LNCaP clone FGC (cell line): Measurements from ENCODE around the gene SDF4.
"Not testable (repeated sequence)": the region's sequence is repeated elsewhere in the genome, so short reads cannot be mapped to it uniquely, and the experiment has no call there.

Source experiments
- DNase-seq: peaks from one replicate; pipeline ENCODE4 v3.0.0-alpha.2; 2011; ENCODE audit warnings: low read depth
- H3K4me3 ChIP-seq: 2 replicates; pipeline ENCODE4 v1.5.1; 2011; ENCODE audit warnings: mild to moderate bottlenecking, low read depth, low read length, control low read depth
- TF ChIP-seq, protein P1 (sequence below): IDR thresholded peaks from 2 replicates; pipeline ENCODE4 v1.5.1; 2012; ENCODE audit warnings: mild to moderate bottlenecking; ENCODE audit not compliant: control insufficient read depth, insufficient read depth; ENCODE audit errors: extremely low read depth

The SDF4 gene

GRCh38 chr1:1197188-1197500 lies 34.7 kb downstream of the SDF4 start:
- no peak for DNase-seq
- TF ChIP-seq, protein P1, sequence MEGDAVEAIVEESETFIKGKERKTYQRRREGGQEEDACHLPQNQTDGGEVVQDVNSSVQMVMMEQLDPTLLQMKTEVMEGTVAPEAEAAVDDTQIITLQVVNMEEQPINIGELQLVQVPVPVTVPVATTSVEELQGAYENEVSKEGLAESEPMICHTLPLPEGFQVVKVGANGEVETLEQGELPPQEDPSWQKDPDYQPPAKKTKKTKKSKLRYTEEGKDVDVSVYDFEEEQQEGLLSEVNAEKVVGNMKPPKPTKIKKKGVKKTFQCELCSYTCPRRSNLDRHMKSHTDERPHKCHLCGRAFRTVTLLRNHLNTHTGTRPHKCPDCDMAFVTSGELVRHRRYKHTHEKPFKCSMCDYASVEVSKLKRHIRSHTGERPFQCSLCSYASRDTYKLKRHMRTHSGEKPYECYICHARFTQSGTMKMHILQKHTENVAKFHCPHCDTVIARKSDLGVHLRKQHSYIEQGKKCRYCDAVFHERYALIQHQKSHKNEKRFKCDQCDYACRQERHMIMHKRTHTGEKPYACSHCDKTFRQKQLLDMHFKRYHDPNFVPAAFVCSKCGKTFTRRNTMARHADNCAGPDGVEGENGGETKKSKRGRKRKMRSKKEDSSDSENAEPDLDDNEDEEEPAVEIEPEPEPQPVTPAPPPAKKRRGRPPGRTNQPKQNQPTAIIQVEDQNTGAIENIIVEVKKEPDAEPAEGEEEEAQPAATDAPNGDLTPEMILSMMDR = no peak
- no peak overlapping the region for H3K4me3 ChIP-seq

GRCh38 chr1:1196431-1197187 lies 35.2 kb downstream of the SDF4 start:
- DNase-seq = no peak
- TF ChIP-seq, protein P1 = no peak
- H3K4me3 ChIP-seq = no peak overlapping the region

DNA sequence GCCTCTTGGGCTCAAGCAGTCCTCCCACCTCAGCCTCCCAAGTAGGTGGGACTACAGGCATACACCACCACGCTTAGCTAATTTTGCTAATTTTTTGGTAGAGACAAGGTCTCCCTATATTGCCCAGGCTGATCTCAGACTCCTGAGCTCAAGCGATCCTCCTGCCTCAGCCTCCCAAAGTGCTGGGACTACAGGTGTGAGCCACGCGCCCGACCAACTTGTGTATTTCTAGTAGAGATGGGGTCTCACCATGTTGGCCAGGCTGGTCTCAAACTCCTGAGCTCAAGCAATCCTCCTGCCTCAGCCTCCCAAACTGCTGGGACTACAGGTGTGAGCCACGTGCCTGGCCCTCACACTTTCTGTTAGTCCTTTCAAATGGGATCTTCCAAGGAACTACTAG lies 36.1 kb downstream of the SDF4 start:
- H3K4me3 ChIP-seq, DNase-seq: not testable (repeated sequence)

DNA sequence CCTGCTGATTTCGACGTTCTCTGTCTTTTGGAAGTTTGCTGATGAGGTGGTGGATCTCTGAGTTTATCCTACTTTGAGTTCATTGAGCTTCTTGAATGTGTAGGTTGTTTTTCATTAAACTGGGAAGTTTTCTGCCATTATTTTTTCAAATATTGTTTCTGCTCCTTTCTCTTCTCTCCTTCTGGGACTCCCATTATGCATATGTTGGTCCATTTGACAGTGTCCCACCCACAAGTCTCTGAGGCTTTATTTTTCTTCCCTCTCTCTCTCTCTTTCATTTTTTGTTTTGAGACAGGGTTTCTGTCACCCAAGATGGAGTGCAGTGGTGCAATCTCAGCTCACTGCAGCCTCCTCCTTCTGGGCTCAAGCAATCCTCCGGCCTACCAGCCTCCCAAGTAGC lies 37.1 kb downstream of the SDF4 start:
- H3K4me3 ChIP-seq = no peak overlapping the region
- TF ChIP-seq, protein P1 = no peak
- DNase-seq = no peak

GRCh38 chr1:1191734-1192133 lies 40.1 kb downstream of the SDF4 start:
- TF ChIP-seq, protein P1 = no peak
- H3K4me3 ChIP-seq = no peak overlapping the region
- no peak for DNase-seq

DNA sequence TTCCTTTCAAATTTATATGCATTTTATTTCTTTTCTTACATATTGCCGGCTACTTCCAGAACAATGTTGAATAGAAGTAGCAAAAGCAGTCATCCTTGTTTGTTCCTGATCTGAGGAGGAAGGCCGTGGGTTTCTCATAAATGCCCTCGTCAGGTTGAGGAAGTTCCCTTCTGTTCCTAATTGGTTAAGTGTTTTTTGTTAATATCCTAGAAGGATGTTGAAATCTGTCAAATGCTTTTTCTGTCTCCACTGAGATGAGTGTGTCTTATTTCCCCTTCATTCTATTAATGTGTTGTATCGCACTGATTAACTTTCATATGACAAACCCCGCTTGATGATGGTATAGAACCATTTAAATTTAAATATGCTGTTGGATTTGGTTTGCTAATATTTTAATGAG lies 42.7 kb downstream of the SDF4 start:
- no peak for DNase-seq
- TF ChIP-seq, protein P1 = no peak
- no peak overlapping the region for H3K4me3 ChIP-seq

- no peak overlapping the region for H3K4me3 ChIP-seq
- TF ChIP-seq, protein P1 = no peak
- DNase-seq = no peak
Measured at GRCh38 chr1:1187938-1188337, 43.9 kb downstream of the SDF4 start.
